Measurements from ENCODE around the gene IRAK3. TPM values are rescaled to one million over a fixed set of nuclear protein-coding genes. Genes with fewer than 3 reads are reported as not detected.

The IRAK3 gene
- total RNA-seq, 1 experiment from 2014 or later: 0.07 TPM

- Histone ChIP-seq H3F3A (ENCODE audit: insufficient read depth, low read depth) (peaks cover 10% of the 10 kb centered on the region), H3K4me2 (no peak overlapping the region), H3K79me2 (ENCODE audit: low read depth) (peaks cover 27% of the 10 kb centered on the region), H3K36me3 (ENCODE audit: low read depth) (0 out of 2 replicates have a peak, but pooled peaks cover 5% of the 10 kb centered on the region), H3K4me3 (no peak overlapping the region), H3K27me3 (ENCODE audit: insufficient read depth, low read depth) (no peaks in the 10 kb centered on the region), H3K9me3 (ENCODE audit: insufficient read depth, low read depth) (no peaks in the 10 kb centered on the region; the same call in 1 of the 2 replicates), H3K27ac (no peak overlapping the region), H2AFZ (no peak overlapping the region), H3K4me1 (replicated peaks; ENCODE audit: insufficient read depth) (peaks cover 10% of the 10 kb centered on the region), H3K9me2 (ENCODE audit: insufficient read depth) (0 out of 2 replicates have a peak, but pooled peaks cover 3% of the 10 kb centered on the region), H4K20me1 (ENCODE audit: insufficient read depth) (no peaks in the 10 kb centered on the region)
- TF ChIP-seq EZH2 (IDR thresholded peaks at IDR 0.05; ENCODE audit: low read depth): no peak
- TF ChIP-seq, protein P1, sequence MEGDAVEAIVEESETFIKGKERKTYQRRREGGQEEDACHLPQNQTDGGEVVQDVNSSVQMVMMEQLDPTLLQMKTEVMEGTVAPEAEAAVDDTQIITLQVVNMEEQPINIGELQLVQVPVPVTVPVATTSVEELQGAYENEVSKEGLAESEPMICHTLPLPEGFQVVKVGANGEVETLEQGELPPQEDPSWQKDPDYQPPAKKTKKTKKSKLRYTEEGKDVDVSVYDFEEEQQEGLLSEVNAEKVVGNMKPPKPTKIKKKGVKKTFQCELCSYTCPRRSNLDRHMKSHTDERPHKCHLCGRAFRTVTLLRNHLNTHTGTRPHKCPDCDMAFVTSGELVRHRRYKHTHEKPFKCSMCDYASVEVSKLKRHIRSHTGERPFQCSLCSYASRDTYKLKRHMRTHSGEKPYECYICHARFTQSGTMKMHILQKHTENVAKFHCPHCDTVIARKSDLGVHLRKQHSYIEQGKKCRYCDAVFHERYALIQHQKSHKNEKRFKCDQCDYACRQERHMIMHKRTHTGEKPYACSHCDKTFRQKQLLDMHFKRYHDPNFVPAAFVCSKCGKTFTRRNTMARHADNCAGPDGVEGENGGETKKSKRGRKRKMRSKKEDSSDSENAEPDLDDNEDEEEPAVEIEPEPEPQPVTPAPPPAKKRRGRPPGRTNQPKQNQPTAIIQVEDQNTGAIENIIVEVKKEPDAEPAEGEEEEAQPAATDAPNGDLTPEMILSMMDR (conservative IDR thresholded peaks at IDR 0.05): no peak
- intact Hi-C loops (cut with micrococcal nuclease; ENCODE audit: unreplicated experiment): no loop called here
- POLR2A ChIA-PET (ENCODE audit: unreplicated experiment): no interaction called here
- BruUV-seq (replicated peaks): no TSS peak
- no peak for DNase-seq
- CTCF ChIA-PET: no interaction called here
Measured at GRCh38 chr12:66164349-66164821, 24.6 kb upstream of the IRAK3 start.

DNA sequence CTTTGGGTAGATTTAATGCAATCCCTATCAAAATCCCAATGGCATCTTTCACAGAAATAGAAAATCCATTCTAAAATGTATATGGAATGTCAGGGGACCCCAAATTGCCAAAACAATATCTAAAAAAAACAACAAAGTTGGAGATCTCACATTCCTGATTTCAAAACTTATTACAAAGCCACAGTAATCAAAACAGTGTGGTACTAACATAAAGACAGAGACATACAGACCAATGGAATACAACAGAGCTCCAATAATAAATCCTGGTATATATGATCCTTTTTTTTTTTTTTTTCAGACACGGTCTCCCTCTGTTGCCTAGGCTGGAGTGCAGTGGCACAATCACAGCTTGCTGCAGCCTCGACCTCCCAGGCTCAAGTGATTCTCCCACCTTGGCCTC, 23.9 kb upstream of the IRAK3 start:
- no peak for DNase-seq
- Histone ChIP-seq H3K27ac (no peak overlapping the region), H4K20me1 (ENCODE audit: insufficient read depth) (no peaks in the 10 kb centered on the region), H3K36me3 (ENCODE audit: low read depth) (0 out of 2 replicates have a peak, but pooled peaks cover 5% of the 10 kb centered on the region), H3K4me1 (replicated peaks; ENCODE audit: insufficient read depth) (peaks cover 10% of the 10 kb centered on the region), H3K4me3 (no peak overlapping the region), H3K79me2 (ENCODE audit: low read depth) (peaks cover 27% of the 10 kb centered on the region), H3K9me3 (ENCODE audit: insufficient read depth, low read depth) (no peaks in the 10 kb centered on the region; the same call in 1 of the 2 replicates), H2AFZ (no peak overlapping the region), H3K4me2 (no peak overlapping the region), H3K27me3 (ENCODE audit: insufficient read depth, low read depth) (no peaks in the 10 kb centered on the region), H3K9me2 (ENCODE audit: insufficient read depth) (0 out of 2 replicates have a peak, but pooled peaks cover 3% of the 10 kb centered on the region), H3F3A (ENCODE audit: insufficient read depth, low read depth) (peaks cover 18% of the 10 kb centered on the region)
- ChIA-PET CTCF (no interaction called here), POLR2A (ENCODE audit: unreplicated experiment) (no interaction called here)
- TF ChIP-seq, protein P1 (conservative IDR thresholded peaks at IDR 0.05): no peak
- TF ChIP-seq EZH2 (IDR thresholded peaks at IDR 0.05; ENCODE audit: low read depth): no peak
- intact Hi-C loops (cut with micrococcal nuclease; ENCODE audit: unreplicated experiment): no loop called here
- no TSS peak for BruUV-seq (replicated peaks)

- intact Hi-C loops (cut with micrococcal nuclease; ENCODE audit: unreplicated experiment): no loop called here
- no TSS peak for BruUV-seq (replicated peaks)
- TF ChIP-seq, protein P1 (conservative IDR thresholded peaks at IDR 0.05): no peak
- TF ChIP-seq EZH2 (IDR thresholded peaks at IDR 0.05; ENCODE audit: low read depth): no peak
- no peaks in the 10 kb centered on the region for H4K20me1 ChIP-seq (ENCODE audit: insufficient read depth)
- ChIA-PET CTCF (interaction anchor here (0.7 kb wide), 1 partner anchor 19 kb away, joined by 7 read pairs; no protein-coding TSS in a partner anchor), POLR2A (ENCODE audit: unreplicated experiment) (no interaction called here)
- no peak overlapping the region for H3K4me3 ChIP-seq
- no peak for DNase-seq
- peaks cover 19% of the 10 kb centered on the region for H3F3A ChIP-seq (ENCODE audit: insufficient read depth, low read depth)
- peaks cover 10% of the 10 kb centered on the region for H3K4me1 ChIP-seq (replicated peaks; ENCODE audit: insufficient read depth)
- 0 out of 2 replicates have a peak, but pooled peaks cover 3% of the 10 kb centered on the region for H3K9me2 ChIP-seq (ENCODE audit: insufficient read depth)
- H3K4me2 ChIP-seq: no peak overlapping the region
- no peaks in the 10 kb centered on the region for H3K27me3 ChIP-seq (ENCODE audit: insufficient read depth, low read depth)
- no peaks in the 10 kb centered on the region; the same call in 1 of the 2 replicates for H3K9me3 ChIP-seq (ENCODE audit: insufficient read depth, low read depth)
- H3K36me3 ChIP-seq (ENCODE audit: low read depth): 0 out of 2 replicates have a peak, but pooled peaks cover 4% of the 10 kb centered on the region
- no peak overlapping the region for H2AFZ ChIP-seq
- H3K27ac ChIP-seq: no peak overlapping the region
- peaks cover 27% of the 10 kb centered on the region for H3K79me2 ChIP-seq (ENCODE audit: low read depth)
Measured at GRCh38 chr12:66166561-66166960, 22.5 kb upstream of the IRAK3 start.
